Loucy (cell line): ENCODE measurements around the gene TAF6.
A peak's percentile ranks its signal among the peaks of the same experiment; 100 is the strongest.

ENCODE experiments used
- H2AFZ ChIP-seq: fragments of 200-600 bp; sonication (generic); 2 replicates; pipeline ENCODE4 v1.6.0; 2016; ENCODE audit warnings: antibody characterized with exemption, mild to moderate bottlenecking, low read length, moderate library complexity
- H3F3A ChIP-seq: fragments of 200-600 bp; 2 replicates; pipeline ENCODE4 v1.6.0; 2016; ENCODE audit warnings: antibody characterized with exemption, low read depth, mild to moderate bottlenecking
- H3K27me3 ChIP-seq: fragments of 200-600 bp; sonication (generic); 2 replicates; pipeline ENCODE4 v1.6.1; 2014; ENCODE audit warnings: low read length, mild to moderate bottlenecking; ENCODE audit not compliant: insufficient read depth, poor library complexity, severe bottlenecking
- H3K36me3 ChIP-seq: fragments of 200-600 bp; sonication (generic); 2 replicates; pipeline ENCODE4 v1.6.1; 2016; ENCODE audit warnings: low read length; ENCODE audit not compliant: insufficient read depth
- H3K4me1 ChIP-seq: fragments of 200-600 bp; sonication (generic); 2 replicates; pipeline ENCODE4 v1.5.1; 2014; ENCODE audit warnings: low read length, mild to moderate bottlenecking; ENCODE audit not compliant: insufficient read depth, poor library complexity, severe bottlenecking
- H3K4me2 ChIP-seq: fragments of 200-600 bp; sonication (generic); 2 replicates; pipeline ENCODE4 v1.6.0; 2014; ENCODE audit warnings: antibody characterized with exemption, low read length, low read depth, mild to moderate bottlenecking; ENCODE audit not compliant: poor library complexity, severe bottlenecking
- H3K4me3 ChIP-seq: fragments of 200-600 bp; sonication (generic); 2 replicates; pipeline ENCODE4 v1.5.1; 2014; ENCODE audit warnings: low read length, mild to moderate bottlenecking, mixed read lengths; ENCODE audit not compliant: poor library complexity, severe bottlenecking
- H3K79me2 ChIP-seq: fragments of 200-600 bp; sonication (generic); 2 replicates; pipeline ENCODE4 v1.6.1; 2014; ENCODE audit warnings: low read length; ENCODE audit not compliant: insufficient read depth
- H3K9ac ChIP-seq: fragments of 200-600 bp; sonication (generic); 2 replicates; pipeline ENCODE4 v1.6.0; 2014; ENCODE audit warnings: mild to moderate bottlenecking, low read depth, low read length, moderate library complexity; ENCODE audit not compliant: poor library complexity, severe bottlenecking
- H3K9me2 ChIP-seq: fragments of 200-600 bp; sonication (generic); replicated peaks from 2 replicates; pipeline ENCODE4 v1.6.1; 2016; ENCODE audit warnings: low read depth, low read length, mixed read lengths
- H3K9me3 ChIP-seq: fragments of 200-600 bp; sonication (generic); 2 replicates; pipeline ENCODE4 v1.6.1; 2014; ENCODE audit warnings: mild to moderate bottlenecking, antibody characterized with exemption, low read length, low read depth; ENCODE audit not compliant: insufficient read depth
- H4K20me1 ChIP-seq: fragments of 200-600 bp; sonication (generic); 2 replicates; pipeline ENCODE4 v1.6.0; 2014; ENCODE audit warnings: antibody characterized with exemption, low read length, mild to moderate bottlenecking; ENCODE audit not compliant: insufficient read depth, poor library complexity, severe bottlenecking
- EZH2phosphoT487 ChIP-seq: fragments of 200-600 bp; IDR thresholded peaks from 2 replicates; pipeline ENCODE4 v1.6.1; 2018; ENCODE audit warnings: antibody characterized with exemption, mild to moderate bottlenecking, moderate library complexity, borderline replicate concordance
- TF ChIP-seq, protein P1 (sequence below): fragments of 200-600 bp; sonication (generic); conservative IDR thresholded peaks from 2 replicates; pipeline ENCODE4 v1.5.1; 2014; ENCODE audit warnings: mild to moderate bottlenecking, antibody characterized with exemption, low read length

The TAF6 gene

GRCh38 chr7:100111156-100111555 lies 8.0 kb downstream of the TAF6 start:
- Histone ChIP-seq H3K9me3 (no peaks in the 10 kb centered on the region), H3K4me2 (no peak overlapping the region), H4K20me1 (no peaks in the 10 kb centered on the region), H3K9me2 (no peaks in the 10 kb centered on the region), H3K9ac (no peak overlapping the region), H3K36me3 (peaks cover 19% of the 10 kb centered on the region; the same call in 1 of the 2 replicates), H2AFZ (no peak overlapping the region), H3K4me1 (no peaks in the 10 kb centered on the region), H3K4me3 (no peak overlapping the region), H3F3A (no peaks in the 10 kb centered on the region), H3K27me3 (no peaks in the 10 kb centered on the region), H3K79me2 (no peaks in the 10 kb centered on the region)
- no peak for TF ChIP-seq EZH2phosphoT487
- TF ChIP-seq, protein P1, sequence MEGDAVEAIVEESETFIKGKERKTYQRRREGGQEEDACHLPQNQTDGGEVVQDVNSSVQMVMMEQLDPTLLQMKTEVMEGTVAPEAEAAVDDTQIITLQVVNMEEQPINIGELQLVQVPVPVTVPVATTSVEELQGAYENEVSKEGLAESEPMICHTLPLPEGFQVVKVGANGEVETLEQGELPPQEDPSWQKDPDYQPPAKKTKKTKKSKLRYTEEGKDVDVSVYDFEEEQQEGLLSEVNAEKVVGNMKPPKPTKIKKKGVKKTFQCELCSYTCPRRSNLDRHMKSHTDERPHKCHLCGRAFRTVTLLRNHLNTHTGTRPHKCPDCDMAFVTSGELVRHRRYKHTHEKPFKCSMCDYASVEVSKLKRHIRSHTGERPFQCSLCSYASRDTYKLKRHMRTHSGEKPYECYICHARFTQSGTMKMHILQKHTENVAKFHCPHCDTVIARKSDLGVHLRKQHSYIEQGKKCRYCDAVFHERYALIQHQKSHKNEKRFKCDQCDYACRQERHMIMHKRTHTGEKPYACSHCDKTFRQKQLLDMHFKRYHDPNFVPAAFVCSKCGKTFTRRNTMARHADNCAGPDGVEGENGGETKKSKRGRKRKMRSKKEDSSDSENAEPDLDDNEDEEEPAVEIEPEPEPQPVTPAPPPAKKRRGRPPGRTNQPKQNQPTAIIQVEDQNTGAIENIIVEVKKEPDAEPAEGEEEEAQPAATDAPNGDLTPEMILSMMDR = no peak

GRCh38 chr7:100109521-100110163 lies 9.5 kb downstream of the TAF6 start:
- Histone ChIP-seq H3K27me3 (no peaks in the 10 kb centered on the region), H4K20me1 (no peaks in the 10 kb centered on the region), H3K9me3 (no peaks in the 10 kb centered on the region), H2AFZ (no peak overlapping the region), H3K79me2 (no peaks in the 10 kb centered on the region), H3K4me3 (no peak overlapping the region), H3K9ac (no peak overlapping the region), H3K4me1 (no peaks in the 10 kb centered on the region), H3K9me2 (no peaks in the 10 kb centered on the region), H3K4me2 (no peak overlapping the region), H3K36me3 (peaks cover 19% of the 10 kb centered on the region; the same call in 1 of the 2 replicates), H3F3A (no peaks in the 10 kb centered on the region)
- no peak for TF ChIP-seq EZH2phosphoT487
- TF ChIP-seq, protein P1 = peak; percentile 36; the same call in 1 of the 2 replicates

GRCh38 chr7:100107890-100108289 lies 11.3 kb downstream of the TAF6 start:
- TF ChIP-seq, protein P1 = no peak
- TF ChIP-seq EZH2phosphoT487 = no peak
- Histone ChIP-seq H3K27me3 (no peaks in the 10 kb centered on the region), H4K20me1 (no peaks in the 10 kb centered on the region), H3K9me3 (no peaks in the 10 kb centered on the region), H3K79me2 (peaks cover 5% of the 10 kb centered on the region; the same call in 1 of the 2 replicates), H3F3A (no peaks in the 10 kb centered on the region), H2AFZ (no peak overlapping the region), H3K4me2 (no peak overlapping the region), H3K36me3 (peaks cover 15% of the 10 kb centered on the region; the same call in 1 of the 2 replicates), H3K4me1 (no peaks in the 10 kb centered on the region), H3K9me2 (no peaks in the 10 kb centered on the region), H3K9ac (no peak overlapping the region), H3K4me3 (no peak overlapping the region)
